Measurements from ENCODE around the gene KIF20A.

- TF ChIP-seq RFX5 (IDR thresholded peaks at IDR 0.05; ENCODE audit: low read length) (no peak), CTCF (IDR thresholded peaks at IDR 0.05) (no peak), GABPA (IDR thresholded peaks at IDR 0.05; ENCODE audit: low read depth) (no peak), RAD21 (IDR thresholded peaks at IDR 0.05; ENCODE audit: low read length) (no peak), EZH2phosphoT487 (IDR thresholded peaks at IDR 0.05; ENCODE audit: borderline replicate concordance, low read depth) (no peak), YY1 (IDR thresholded peaks at IDR 0.05; ENCODE audit: low read depth) (no peak), EP300 (IDR thresholded peaks at IDR 0.05; ENCODE audit: borderline replicate concordance in 1 of 2, low read depth in 1 of 2, low read length in 1 of 2) (no peak), GATA2 (CRISPR knock-in tag; IDR thresholded peaks at IDR 0.05) (no peak)
Measured at GRCh38 chr5:138169124-138169523, 9.8 kb upstream of the KIF20A start.

Measured in SK-N-SH (cell line).